HUES6 (cell line): ENCODE results near the gene TMEM115.

ENCODE experiments used
- H3K27ac ChIP-seq: 2 replicates; pipeline ENCODE4 v1.7.0; 2013; ENCODE audit warnings: low read depth, mild to moderate bottlenecking, low read length, inconsistent platforms
- H3K27me3 ChIP-seq: 2 replicates; pipeline ENCODE4 v1.6.1; 2013; ENCODE audit warnings: low read length; ENCODE audit not compliant: control insufficient read depth, insufficient read depth
- H3K36me3 ChIP-seq: 2 replicates; pipeline ENCODE4 v1.6.1; 2013; ENCODE audit warnings: low read length; ENCODE audit not compliant: control insufficient read depth, insufficient read depth
- H3K4me1 ChIP-seq: 2 replicates; pipeline ENCODE4 v1.6.1; 2013; ENCODE audit warnings: low read length; ENCODE audit not compliant: control insufficient read depth, insufficient read depth
- H3K4me3 ChIP-seq: 2 replicates; pipeline ENCODE4 v1.5.1; 2013; ENCODE audit warnings: low read depth, low read length
- H3K9ac ChIP-seq: one replicate; pipeline ENCODE4 v1.6.1; 2013; ENCODE audit warnings: mild to moderate bottlenecking, low read length
- H3K9me3 ChIP-seq: 2 replicates; pipeline ENCODE4 v1.6.1; 2013; ENCODE audit warnings: low read depth, low read length; ENCODE audit not compliant: control insufficient read depth, insufficient read depth

TMEM115 gene

GRCh38 chr3:50351323-50351697 is 8.0 kb downstream of the TMEM115 start:
- Histone ChIP-seq H3K36me3 (peaks cover 41% of the 10 kb centered on the region), H3K4me3 (peak overlapping the region; percentile 93), H3K9ac (peak overlapping the region; percentile 88), H3K4me1 (peaks cover 15% of the 10 kb centered on the region), H3K27ac (no peak overlapping the region), H3K9me3 (no peaks in the 10 kb centered on the region), H3K27me3 (peaks cover 2% of the 10 kb centered on the region; the same call in 1 of the 2 replicates)

- H3K4me3 ChIP-seq = peak within 1 kb of the TSS; percentile 93
- peaks cover 14% of the 10 kb centered on the region for H3K4me1 ChIP-seq
- H3K27me3 ChIP-seq = peaks cover 3% of the 10 kb centered on the region; the same call in 1 of the 2 replicates
- peak within 1 kb of the TSS; percentile 30; the same call in 1 of the 2 replicates for H3K27ac ChIP-seq
- peak within 1 kb of the TSS; percentile 88 for H3K9ac ChIP-seq
- H3K36me3 ChIP-seq = peaks cover 36% of the 10 kb centered on the region
- H3K9me3 ChIP-seq = no peaks in the 10 kb centered on the region
Measured at GRCh38 chr3:50350527-50351322, 8.6 kb downstream of the TMEM115 start, which contains the start of the genes CYB561D2 and NPRL2. Gene CYB561D2 (plus strand): TSS chr3:50350862. CDS start chr3:50351434, 572 bp downstream. Gene NPRL2 (minus strand): TSS chr3:50350775. CDS start chr3:50350652, 123 bp downstream.

- Histone ChIP-seq H3K9ac (peak overlapping the region; percentile 88), H3K9me3 (no peaks in the 10 kb centered on the region), H3K27me3 (peaks cover 7% of the 10 kb centered on the region), H3K4me1 (peaks cover 14% of the 10 kb centered on the region), H3K4me3 (peak overlapping the region; percentile 93), H3K36me3 (peaks cover 32% of the 10 kb centered on the region), H3K27ac (no peak overlapping the region)
Measured at GRCh38 chr3:50350213-50350526, 9.2 kb downstream of the TMEM115 start.

GRCh38 chr3:50347187-50347813 is 12.0 kb downstream of the TMEM115 start:
- H3K36me3 ChIP-seq = peaks cover 12% of the 10 kb centered on the region
- H3K4me1 ChIP-seq = peaks cover 14% of the 10 kb centered on the region
- H3K9ac ChIP-seq = no peak overlapping the region
- no peak overlapping the region for H3K4me3 ChIP-seq
- no peaks in the 10 kb centered on the region for H3K9me3 ChIP-seq
- peaks cover 29% of the 10 kb centered on the region for H3K27me3 ChIP-seq
- no peak overlapping the region for H3K27ac ChIP-seq

- Histone ChIP-seq H3K4me1 (peaks cover 13% of the 10 kb centered on the region), H3K9me3 (no peaks in the 10 kb centered on the region), H3K27ac (no peak within 1 kb of the TSS), H3K27me3 (peaks cover 45% of the 10 kb centered on the region), H3K4me3 (peak within 1 kb of the TSS; percentile 59), H3K36me3 (peaks cover 12% of the 10 kb centered on the region), H3K9ac (peak within 1 kb of the TSS; percentile 29)
Measured at GRCh38 chr3:50345586-50346234, 13.6 kb downstream of the TMEM115 start, which contains the start of gene ZMYND10. Gene ZMYND10 (minus strand): TSS chr3:50345732. CDS start chr3:50345579, 153 bp downstream.

GRCh38 chr3:50345008-50345407 is 14.3 kb downstream of the TMEM115 start:
- Histone ChIP-seq H3K9me3 (no peaks in the 10 kb centered on the region), H3K4me3 (peak overlapping the region; percentile 59), H3K9ac (no peak overlapping the region), H3K4me1 (peaks cover 13% of the 10 kb centered on the region), H3K27ac (no peak overlapping the region), H3K36me3 (peaks cover 12% of the 10 kb centered on the region), H3K27me3 (peaks cover 52% of the 10 kb centered on the region)

- Histone ChIP-seq H3K27ac (no peak overlapping the region), H3K9ac (no peak overlapping the region), H3K9me3 (no peaks in the 10 kb centered on the region), H3K4me1 (peaks cover 18% of the 10 kb centered on the region), H3K36me3 (peaks cover 3% of the 10 kb centered on the region; the same call in 1 of the 2 replicates), H3K27me3 (peaks cover 68% of the 10 kb centered on the region), H3K4me3 (no peak overlapping the region)
Measured at GRCh38 chr3:50342813-50343633, 16.3 kb downstream of the TMEM115 start.

GRCh38 chr3:50341996-50342650 is 17.2 kb downstream of the TMEM115 start:
- Histone ChIP-seq H3K9me3 (no peaks in the 10 kb centered on the region), H3K27ac (no peak overlapping the region), H3K4me3 (no peak overlapping the region), H3K4me1 (peaks cover 23% of the 10 kb centered on the region), H3K27me3 (peaks cover 68% of the 10 kb centered on the region), H3K9ac (no peak overlapping the region), H3K36me3 (no peaks in the 10 kb centered on the region)

- Histone ChIP-seq H3K9ac (no peak overlapping the region), H3K36me3 (no peaks in the 10 kb centered on the region), H3K27ac (no peak overlapping the region), H3K4me3 (no peak overlapping the region), H3K4me1 (peaks cover 23% of the 10 kb centered on the region), H3K9me3 (no peaks in the 10 kb centered on the region), H3K27me3 (peaks cover 68% of the 10 kb centered on the region)
Measured at GRCh38 chr3:50341537-50341936, 17.8 kb downstream of the TMEM115 start.
